ENCODE results near the gene RPL37A.
"Not testable (repeated sequence)": the region's sequence is repeated elsewhere in the genome, so short reads cannot be mapped to it uniquely, and the experiment has no call there.

RPL37A gene

DNA sequence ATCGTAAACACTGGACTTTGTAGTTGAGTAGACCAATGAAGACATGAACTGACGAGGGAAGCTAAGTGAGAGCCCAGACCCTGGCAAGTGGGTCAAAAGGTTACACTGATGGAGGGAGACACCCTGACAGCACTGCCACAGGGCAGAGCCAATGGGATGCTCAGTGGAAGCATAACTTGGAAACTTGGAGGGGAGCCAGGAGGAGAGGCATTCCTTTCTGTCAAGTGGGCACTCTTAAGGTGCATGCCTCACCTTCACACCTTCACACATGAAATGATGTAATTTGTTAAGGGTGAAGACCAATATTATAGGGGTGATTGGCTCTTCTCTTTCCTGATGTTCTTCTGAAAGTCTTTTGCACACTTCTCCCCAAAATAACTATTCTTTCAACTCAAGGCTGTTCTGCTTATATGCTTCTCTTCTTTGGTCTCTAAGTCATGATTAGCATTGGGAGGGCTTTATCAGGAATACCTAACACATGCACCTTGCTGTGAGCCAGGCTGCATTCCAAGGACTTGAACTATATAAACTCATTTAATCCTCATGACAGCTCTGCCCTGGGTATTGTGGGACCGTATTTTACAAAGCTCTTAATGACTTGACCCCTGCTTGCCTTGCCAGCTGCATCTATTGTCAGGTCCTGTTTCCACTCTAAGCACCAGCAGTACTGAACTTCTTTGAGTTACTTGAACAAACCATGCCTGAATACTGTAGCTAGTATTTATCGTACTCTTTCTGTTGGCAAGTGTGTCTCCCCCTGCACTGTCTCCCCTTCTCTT lies 19.0 kb downstream of the RPL37A start:
- no peak for DNase-seq (ENCODE audit: low spot score)

DNA sequence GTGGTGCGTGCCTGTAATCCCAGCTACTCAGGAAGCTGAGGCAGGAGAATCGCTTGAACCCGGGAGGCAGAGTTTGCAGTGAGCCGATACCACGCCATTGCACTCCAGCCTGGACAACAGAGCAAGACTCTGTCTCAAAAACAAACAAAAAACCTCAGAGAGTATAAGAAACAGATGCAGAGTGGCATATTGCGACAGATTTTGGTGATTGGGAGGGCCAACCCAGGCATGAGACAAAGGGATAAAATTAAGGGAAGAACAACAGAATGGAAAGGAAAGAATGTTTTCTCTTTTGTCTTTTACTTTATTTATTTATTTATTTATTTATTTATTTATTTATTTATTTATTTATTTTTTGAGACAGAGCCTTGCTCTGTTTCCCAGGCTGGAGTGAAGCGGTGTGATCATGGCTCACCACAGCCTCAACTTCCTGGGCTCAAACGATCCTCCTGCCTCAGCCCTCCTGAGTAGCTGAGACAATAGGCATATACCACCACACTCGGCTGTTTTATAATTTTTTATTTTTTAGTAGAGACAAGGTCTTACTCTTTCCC lies 20.0 kb downstream of the RPL37A start:
- DNase-seq (ENCODE audit: low spot score) = not testable (repeated sequence)

DNA sequence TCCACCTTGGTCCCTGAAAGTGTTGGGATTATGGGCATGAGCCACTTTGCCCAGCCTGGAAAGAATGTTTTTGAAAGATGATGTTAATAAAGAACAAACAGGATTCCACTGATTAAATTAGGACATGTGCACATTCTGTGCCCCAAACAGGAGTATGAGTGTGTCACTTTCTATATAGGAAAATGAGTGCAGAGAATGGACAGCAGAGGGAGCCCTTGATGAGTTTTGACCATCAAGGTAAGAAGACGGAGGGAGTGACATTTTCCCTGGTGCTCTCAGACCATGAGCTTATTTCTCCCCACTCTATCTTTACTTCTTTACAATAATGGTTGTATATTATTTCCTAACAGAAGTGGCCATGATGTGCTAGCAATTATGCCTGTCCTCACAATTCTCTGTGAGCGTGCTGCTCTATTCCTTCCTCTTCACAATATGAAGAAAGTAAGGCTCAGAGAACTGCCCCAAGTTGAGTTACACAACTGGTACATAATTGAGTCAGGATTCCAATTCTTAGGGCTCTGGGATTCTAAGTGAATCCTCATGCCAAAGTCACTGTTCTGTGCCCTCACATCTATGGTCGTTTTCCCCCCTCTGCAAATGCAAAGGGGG lies 20.6 kb downstream of the RPL37A start:
- peak; percentile 44 for DNase-seq (ENCODE audit: low spot score)

DNA sequence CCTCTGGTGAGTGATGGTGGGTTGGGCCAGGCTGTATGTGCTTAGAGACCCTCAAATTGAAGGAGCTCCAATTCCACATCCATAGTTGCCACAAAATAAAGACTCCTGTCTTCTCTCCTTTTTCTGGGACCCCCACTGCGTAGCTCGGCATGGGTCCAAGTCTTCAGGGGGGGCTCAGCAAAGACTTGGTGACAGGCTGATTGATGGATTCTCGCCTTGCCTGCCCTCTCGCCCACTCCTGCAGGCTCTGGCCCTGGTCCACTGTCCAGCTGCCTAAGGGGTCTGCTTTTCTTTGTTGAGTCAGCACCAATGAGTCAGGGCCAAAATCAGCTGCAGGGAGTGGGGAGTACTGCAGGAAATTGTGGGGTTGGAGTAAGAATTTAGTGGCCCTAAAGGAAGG lies 21.5 kb downstream of the RPL37A start:
- no peak for DNase-seq (ENCODE audit: low spot score)

DNA sequence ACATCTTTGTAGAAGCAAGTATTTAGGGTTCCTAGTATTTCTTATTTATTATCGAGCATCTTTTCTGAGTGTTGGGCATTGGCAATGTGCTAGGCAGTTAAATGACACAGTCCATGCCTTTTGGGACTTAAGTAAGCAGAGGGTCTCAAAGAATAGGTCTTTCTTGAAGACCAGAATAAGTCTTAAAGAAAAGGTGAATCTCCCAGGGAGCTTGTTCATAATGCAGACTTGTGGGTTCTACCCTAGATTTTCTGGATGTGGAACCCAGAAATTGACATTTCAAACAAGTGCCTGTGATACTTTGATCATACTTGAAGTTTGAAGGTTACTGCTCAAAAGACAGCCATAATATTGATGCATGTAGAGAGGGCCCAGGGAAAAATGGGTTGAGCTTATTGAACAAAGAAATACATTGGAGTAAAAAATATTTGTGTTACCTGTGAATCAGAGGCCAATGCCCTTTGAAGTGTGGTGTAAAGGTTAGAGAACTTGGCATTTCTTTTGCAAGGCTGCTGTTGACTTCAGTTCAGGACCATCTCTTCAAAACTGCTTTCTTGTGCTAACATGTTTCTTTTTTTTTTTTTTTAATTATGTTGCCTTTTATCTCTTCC lies 24.4 kb downstream of the RPL37A start:
- no peak for DNase-seq (ENCODE audit: low spot score)

DNA sequence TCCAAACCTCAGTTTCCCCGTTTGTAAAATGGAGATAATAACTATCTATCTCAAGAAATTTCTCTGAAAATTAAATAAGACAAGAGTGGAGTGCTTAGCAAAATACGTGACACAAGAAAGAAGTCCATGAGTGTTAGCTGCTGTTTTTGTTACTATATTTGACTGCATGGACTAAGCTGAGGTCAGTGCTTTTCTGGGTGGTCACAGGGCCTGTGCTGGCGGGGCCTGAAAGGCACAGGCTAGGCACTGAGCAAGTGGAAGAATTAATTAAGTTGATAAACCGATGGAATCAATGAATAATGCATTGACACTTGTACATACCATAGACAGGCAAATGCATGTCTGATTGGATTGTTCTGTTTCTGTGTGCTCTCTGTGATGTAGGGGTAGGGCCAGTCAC lies 27.3 kb downstream of the RPL37A start:
- no peak for DNase-seq (ENCODE audit: low spot score)

DNA sequence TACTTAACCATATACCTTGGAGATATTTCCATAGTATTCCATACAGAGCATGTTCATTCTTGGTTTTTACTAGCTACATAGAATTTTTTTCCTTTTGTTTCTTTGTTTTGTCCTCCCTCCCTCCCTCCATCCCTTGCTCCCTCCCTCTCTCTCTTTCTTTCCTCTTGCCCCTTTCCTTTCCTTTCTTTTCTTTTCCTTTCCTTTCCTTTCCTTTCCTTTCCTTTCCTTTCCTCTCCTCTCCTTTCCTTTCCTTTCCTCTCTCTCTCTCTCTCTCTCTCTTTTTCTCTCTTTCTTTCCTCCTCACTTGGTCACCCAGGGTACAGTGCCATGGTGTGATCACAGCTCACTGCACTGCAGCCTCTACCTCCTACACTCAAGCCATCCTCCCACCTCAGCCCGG lies 28.3 kb downstream of the RPL37A start:
- no peak for DNase-seq (ENCODE audit: low spot score)

DNA sequence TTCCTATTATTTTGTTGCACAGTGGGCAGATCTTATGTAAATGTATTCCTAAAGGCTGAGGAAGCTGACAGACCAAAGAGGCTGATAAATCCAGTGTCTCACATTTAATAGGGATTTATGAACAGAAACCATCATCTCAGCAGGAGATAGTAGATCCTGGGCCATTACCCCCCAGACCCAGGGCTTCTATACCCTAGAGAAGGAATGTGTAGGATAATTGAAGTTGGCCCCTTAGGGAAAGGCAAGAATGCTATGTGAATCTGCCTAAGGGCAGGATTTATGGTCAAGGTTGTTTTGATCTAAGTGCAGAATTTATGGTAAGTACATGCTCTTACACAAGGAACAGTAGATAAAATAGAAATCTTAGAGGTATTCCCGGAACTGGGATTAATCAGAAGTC lies 29.0 kb downstream of the RPL37A start:
- no peak for DNase-seq (ENCODE audit: low spot score)

DNA sequence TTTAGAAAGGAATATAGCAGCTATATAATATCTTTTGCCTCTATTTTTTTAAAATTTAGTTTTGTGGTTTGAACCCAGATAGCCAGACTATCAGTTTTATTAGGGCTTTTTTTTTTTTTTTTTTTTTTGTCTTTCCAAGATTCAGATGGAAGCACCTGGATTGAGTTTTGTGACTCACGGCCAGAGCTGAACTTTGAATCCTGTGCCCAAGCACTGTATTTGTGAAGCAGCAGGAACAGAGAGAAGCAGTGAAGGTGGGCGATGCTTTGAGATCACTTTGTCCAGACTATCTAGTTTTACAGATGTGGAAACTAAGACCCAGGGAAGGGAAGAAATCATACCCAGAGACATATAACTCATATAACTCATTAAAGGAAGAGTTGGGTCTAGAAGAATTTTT lies 33.9 kb downstream of the RPL37A start:
- no peak for DNase-seq (ENCODE audit: low spot score)

DNA sequence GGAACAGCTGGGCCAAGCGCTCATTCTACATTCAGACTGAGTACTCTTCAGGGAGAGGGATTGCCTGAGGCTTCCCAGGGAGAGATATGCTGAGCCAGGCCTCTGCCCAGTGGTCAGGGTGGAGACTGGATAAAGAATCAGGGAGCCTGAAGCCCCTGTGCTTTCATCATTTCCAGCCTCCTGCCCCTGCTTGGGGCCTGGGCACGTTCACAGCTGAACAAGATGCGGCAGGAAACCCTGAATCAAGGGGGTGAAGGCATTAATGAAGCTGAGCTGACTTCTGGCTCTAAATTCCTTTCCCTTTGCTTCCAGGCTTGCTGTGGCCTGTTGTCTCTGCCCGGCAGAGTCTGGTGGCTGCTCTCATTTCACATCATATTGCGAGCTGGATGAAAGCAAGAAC lies 35.0 kb downstream of the RPL37A start:
- no peak for DNase-seq (ENCODE audit: low spot score)

DNA sequence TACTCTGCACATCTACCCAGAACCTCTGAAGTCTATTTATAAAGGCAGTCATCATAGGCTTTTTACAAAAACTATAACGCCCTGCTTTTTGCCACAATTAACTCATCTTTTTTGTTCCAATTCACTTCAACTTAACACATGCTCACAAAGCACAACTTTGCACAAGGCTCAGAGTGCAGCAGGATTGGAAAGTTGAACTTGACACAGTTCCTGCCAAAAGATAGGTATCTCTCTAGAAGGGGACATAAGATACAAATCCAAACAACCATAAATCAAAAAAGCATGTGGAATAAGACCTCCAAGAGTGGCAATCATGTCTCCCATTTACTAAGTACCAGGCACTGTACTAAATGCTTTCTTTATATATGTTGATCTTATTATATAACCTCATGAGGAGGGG lies 36.2 kb downstream of the RPL37A start:
- no peak for DNase-seq (ENCODE audit: low spot score)

DNA sequence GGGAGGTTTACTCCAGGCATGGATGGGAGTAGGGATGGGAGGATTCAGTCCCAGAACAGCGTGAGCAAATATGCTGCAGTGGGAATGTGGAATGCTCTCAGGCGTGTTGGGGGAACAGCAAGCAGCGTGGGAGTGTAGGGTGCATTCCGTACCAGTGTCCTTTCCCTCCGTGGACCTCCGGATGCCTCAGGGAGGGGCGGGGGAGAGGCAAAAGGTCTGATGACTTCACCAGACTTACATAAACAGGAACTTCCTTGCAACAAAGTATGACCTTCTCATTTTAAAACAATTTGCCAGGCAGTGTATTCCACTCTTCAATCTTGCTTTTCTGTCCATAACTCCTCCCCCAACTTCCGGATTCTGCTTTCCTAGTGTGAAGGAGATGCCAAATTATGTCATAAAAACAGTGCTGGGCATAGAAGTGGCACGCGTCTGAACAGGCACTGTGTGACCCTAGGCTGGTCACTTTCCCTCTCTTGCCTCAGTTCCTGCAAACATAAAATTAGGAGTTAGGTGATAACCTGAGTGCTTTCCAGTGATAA lies 36.9 kb downstream of the RPL37A start:
- DNase-seq (ENCODE audit: low spot score) = peak; percentile 82

DNA sequence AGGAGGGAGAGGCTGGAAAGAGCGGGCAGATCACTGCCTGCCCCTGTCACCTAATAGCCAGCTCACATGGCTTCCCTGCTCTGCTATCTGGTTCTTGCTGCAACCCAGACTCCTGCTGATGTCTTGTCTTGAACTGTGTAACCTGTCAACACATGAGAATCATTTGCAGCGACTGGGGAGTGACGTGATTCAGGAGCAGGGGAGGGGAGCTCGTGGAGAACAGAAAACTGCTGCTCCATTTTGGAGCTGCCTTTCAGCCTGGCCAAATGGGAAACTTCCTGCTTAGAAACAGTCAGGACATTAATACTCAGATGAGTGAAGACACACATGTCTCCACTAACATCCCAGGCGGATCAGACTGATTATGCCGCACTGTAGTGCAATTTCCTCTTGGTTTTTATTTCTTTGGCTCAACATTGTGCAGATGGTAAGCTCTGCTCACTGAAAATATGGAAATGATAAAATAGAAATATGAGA lies 38.1 kb downstream of the RPL37A start:
- no peak for DNase-seq (ENCODE audit: low spot score)

DNA sequence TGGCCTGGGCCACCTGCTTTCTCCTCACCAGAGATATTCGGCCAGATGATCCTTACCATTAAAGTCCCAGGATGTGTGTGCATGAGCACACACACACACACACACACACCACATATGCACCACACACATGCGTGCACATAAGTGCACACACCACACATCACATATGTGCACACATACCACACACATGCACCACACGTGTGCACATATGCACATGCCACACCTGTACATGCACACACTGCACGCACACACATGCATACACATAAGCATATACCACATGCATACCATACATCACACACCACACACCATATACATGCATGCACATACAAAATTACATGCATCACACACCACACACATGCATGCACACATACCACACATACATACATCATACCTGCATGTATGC lies 38.7 kb downstream of the RPL37A start:
- no peak for DNase-seq (ENCODE audit: low spot score)

DNA sequence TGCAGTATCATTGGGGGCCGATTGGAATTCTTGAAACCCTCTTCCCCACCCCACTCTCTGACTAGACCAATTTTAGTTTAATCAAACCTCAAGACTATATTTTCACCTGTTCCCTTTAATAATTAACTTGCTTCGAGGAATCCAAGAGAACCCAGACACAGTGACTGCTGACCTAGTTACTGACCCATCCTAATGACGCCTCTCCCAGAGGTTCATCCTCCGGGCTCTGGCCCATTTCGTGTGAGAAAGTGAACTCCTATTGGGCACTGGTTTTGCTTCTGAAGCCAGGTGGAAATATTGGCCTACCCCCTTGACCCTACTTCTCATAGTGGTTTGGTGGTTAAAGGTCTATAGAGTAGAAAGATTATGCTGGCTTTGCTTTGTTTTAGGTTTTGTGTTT lies 39.9 kb downstream of the RPL37A start:
- no peak for DNase-seq (ENCODE audit: low spot score)

DNA sequence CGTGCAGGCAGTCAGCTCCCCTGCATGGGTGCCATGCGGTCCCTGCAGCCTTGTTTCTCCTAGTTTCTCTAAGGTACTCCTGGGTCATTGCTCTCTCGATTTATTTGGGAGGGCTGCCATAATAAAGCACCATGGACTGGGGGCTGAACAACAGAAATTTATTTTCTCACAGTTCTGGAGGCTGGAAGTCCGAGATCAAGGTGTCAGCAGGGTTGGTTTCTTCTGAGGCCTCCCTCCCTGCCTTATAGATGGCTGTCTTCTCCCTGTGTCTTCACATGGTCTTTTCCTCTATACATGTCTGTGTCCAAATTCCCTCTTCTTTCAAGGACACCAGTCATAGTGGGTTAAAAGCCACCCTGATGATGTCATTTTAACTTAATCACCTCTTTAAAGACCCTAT lies 40.5 kb downstream of the RPL37A start:
- DNase-seq (ENCODE audit: low spot score) = no peak

DNA sequence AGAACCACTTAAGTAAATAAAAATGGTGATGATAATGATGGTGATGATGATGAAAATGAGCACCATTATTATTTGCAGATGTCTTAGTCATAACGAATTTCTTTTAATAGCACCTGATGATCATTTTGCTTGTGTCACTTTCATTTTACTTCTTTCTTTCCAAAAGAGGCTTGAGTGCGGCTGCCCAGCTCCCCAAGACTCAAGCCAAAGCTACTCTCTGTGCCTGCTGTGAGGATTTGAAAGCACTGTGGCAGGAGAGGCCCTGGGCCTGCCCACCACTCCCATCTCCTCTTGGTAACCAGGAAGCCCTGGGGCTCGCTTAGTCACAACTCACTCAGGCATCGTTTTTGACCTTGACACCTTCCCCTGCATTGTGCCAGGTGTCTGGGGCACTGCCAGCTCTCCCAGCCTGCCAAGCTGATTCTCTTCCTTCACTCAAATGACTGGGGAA lies 41.2 kb downstream of the RPL37A start:
- no peak for DNase-seq (ENCODE audit: low spot score)

DNA sequence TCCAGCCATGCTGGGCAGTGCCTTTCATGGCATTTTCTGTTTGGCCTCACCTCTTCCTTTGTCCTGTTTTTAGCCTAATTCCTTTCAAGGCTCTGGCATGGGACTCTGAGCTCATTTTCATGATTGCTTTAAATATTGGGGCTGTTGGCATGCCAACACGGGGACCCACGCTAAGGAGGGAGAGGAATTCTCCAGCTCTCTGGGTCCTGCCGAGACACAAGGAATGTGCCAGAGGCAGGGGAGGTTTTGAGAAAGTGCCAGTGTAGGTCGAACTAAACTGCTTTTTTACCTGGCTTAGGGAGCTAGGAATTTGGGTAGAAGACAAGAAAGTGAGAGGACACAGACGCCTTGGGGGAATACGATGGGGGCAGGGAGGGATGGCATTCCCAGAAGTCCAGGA lies 42.3 kb downstream of the RPL37A start:
- DNase-seq (ENCODE audit: low spot score) = no peak

DNA sequence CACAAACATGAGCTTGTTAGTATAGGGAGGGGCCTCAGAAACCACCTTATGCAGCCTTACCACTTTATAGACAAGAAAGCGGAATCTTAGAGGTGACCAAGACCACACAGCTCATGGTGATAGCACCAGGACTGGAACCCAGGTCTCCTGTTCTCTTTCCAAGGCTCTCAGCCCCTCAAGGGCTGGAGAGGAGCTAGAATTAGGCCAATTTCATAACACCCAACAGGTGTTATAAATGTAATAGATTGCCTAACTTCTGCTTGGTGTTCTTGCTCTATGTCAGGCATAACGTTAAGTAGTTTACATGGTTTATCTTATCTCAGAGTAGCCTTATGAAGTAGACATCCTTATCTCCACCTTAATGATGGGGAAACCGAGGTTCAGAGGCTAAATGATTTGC lies 42.9 kb downstream of the RPL37A start:
- DNase-seq (ENCODE audit: low spot score) = no peak

DNA sequence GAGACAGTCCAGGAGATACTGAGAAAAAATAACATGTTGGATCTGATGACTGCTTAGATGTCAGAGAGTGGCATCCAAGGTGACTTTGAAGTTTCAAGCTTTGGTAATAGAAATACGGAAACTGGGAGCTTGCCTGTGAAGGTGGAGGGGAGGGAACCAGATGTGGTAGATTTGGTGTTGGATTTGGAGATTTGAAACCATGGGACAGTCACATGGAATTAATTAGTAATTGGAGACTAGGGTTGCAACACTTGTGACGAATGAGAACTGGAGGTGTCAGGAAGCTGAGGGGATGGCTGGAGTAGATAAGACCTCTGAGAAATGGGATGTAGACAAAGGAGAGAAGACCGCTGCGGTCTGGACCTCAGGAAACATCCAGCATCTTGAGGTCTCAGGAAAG lies 46.7 kb downstream of the RPL37A start:
- DNase-seq (ENCODE audit: low spot score) = no peak

DNA sequence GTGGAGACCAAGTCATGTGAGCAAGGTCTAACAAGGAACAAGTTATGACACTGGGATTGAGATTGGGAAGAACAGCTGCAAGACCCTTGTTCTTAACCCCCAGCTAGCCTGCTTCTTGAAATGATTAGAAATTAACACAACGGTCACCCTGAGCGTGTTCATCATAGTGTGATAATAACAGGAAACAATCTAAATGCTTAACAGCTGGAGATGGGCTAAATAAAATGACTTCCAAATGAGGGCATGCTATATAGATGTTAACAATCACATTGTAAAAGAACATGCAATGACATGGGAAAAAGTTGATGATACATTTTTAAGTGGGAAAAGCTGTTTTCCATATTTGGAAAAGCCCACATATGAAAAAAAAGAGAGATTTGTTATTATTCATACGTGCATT lies 47.6 kb downstream of the RPL37A start:
- DNase-seq (ENCODE audit: low spot score) = no peak

DNA sequence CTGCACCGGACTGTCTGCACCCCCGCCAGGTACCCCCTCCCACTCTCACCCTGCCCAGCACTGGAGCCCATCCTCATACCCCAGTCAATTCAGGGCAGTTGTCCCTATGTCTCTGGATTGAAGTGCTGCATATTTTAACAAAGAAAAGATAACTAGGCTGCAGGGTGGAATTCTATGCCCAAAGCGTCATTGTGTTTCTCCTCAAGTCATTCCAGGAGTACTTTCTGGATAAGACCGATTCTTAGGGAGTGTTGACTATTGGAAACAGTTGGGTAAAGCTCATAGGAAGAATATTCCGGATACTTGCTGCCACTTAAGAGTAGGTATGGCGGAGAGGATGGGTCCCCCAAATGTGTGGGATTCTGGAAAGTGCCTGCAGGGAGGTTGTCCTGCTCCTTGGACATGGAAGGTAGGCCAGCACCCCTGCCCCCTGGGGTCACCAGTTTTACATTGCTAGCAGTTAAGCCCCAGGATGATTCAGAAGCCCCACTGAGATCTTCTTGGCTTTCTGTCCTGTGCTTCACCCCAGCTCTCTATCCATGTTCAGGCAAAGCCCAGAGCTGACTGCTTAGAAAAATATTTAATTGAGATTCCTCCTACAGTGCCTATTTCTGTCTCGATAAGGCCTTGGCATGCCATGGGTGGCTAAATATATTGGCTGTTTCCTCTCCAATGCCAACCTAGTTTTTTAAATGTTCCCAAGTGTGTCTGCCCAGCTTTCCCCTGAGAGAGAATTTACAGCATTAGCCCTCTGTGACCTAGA lies 48.2 kb downstream of the RPL37A start:
- peak; percentile 67 for DNase-seq (ENCODE audit: low spot score)
